ENCODE results near the gene BNIP1. TPM values are rescaled to one million over a fixed set of nuclear protein-coding genes. Genes with fewer than 3 reads are reported as not detected.
A peak's percentile ranks its signal among the peaks of the same experiment; 100 is the strongest.

BNIP1 gene
- total RNA-seq, result 9.1 TPM
- long read RNA-seq, transcript BNIP1-202 (6 exons, 1,184 nt), result major isoform, 6 of 10 reads
- long read RNA-seq, partial matches to known transcripts, result 0 of 10 reads
- long read RNA-seq, other reads (novel, unspliced or antisense), result 1 of 10 reads

DNA sequence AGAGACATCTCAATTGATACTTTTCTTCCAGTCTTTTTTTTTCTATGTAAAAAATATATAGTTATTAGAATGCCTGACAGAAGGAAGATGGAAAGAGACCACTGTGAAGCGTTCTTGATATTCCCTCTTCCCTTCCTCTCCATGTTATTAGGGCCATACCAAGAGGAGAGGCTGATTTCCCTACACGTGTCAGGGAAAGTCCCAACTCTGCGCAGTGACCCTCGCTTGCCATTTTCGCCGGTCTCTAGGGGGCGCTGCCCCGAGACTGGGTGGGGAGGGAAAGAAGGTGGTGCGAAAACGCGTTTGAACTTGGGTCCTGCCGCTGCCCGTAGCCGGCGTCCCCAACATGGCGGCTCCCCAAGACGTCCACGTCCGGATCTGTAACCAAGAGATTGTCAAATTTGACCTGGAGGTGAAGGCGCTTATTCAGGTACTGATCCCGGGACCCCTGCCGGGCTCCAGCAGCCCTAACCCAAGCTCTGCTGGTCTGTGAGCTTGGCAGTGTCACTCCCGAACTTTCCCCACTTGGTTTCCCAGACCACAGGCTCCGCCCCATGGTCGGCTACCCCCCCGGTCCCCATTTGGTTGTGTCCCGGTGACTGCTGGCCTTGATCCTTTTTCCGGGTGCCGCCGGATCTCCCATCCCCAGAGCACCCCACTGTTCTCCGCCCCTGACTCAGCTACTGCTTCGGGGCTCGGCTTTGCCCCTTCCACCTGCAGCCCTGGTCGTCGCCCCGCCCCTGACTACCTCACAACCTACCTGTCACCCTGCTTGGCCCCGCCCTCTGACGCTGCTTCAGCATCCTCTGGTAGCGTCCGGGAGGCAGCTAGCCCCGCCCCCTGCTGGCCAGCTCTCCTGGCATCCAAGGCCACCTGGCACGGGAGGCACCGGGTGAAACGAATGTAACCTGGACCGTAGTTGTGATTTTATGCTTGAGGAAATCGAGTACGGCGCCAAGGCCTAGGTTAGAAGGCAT lies at the start of gene BNIP1:
Gene BNIP1, plus strand, starts transcription at position 332 of the 977 bp plus-strand sequence. Its CDS starts 15 bp downstream, at position 347.
- DNase-seq (peak; percentile 99), ATAC-seq (peak; percentile 97)
- H3K27ac ChIP-seq, result peak within 1 kb of the TSS; percentile 92
- no peaks in the 10 kb centered on the region for H3K9me3 ChIP-seq
- H3K4me3 ChIP-seq, result peak within 1 kb of the TSS; percentile 88
- intact Hi-C loops (cut with DNase I), result no loop called here
- no peaks in the 10 kb centered on the region for H3K27me3 ChIP-seq
- H3K4me1 ChIP-seq, result no peaks in the 10 kb centered on the region
- TF ChIP-seq, protein P1, sequence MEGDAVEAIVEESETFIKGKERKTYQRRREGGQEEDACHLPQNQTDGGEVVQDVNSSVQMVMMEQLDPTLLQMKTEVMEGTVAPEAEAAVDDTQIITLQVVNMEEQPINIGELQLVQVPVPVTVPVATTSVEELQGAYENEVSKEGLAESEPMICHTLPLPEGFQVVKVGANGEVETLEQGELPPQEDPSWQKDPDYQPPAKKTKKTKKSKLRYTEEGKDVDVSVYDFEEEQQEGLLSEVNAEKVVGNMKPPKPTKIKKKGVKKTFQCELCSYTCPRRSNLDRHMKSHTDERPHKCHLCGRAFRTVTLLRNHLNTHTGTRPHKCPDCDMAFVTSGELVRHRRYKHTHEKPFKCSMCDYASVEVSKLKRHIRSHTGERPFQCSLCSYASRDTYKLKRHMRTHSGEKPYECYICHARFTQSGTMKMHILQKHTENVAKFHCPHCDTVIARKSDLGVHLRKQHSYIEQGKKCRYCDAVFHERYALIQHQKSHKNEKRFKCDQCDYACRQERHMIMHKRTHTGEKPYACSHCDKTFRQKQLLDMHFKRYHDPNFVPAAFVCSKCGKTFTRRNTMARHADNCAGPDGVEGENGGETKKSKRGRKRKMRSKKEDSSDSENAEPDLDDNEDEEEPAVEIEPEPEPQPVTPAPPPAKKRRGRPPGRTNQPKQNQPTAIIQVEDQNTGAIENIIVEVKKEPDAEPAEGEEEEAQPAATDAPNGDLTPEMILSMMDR (IDR thresholded peaks at IDR 0.05), result peak; percentile 93
- peaks cover 21% of the 10 kb centered on the region for H3K36me3 ChIP-seq

- DNase-seq (no peak), ATAC-seq (no peak)
- Histone ChIP-seq H3K4me3 (no peak overlapping the region), H3K4me1 (peaks cover 15% of the 10 kb centered on the region), H3K27me3 (no peaks in the 10 kb centered on the region), H3K27ac (no peak overlapping the region), H3K36me3 (no peaks in the 10 kb centered on the region), H3K9me3 (no peaks in the 10 kb centered on the region)
- TF ChIP-seq, protein P1 (IDR thresholded peaks at IDR 0.05), result no peak
- intact Hi-C loops (cut with DNase I), result no loop called here
Measured at GRCh38 chr5:173098787-173099186, 45.5 kb upstream of the BNIP1 start.

DNA sequence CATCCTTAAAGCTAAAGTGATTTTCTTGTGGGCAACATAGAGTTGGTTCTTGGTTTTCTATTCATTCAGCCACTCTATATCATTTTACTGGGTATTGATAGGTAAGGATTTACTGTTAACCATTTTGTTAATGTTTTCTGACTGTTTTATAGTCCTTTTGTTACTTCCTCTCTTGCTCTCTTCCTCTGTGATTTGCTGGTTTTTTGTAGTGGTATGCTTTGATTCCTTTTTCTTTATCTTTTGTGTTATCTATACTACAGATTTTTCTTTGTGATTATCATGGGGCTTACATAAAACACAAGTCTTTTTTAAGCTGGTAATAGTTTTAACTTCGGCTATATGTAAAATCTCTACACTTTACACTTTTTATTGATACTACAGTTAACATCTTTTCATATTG lies 44.9 kb upstream of the BNIP1 start:
- DNase-seq (no peak), ATAC-seq (no peak)
- Histone ChIP-seq H3K9me3 (no peaks in the 10 kb centered on the region), H3K4me1 (peaks cover 9% of the 10 kb centered on the region), H3K4me3 (no peak overlapping the region), H3K36me3 (no peaks in the 10 kb centered on the region), H3K27ac (no peak overlapping the region), H3K27me3 (no peaks in the 10 kb centered on the region)
- TF ChIP-seq, protein P1 (IDR thresholded peaks at IDR 0.05), result no peak
- intact Hi-C loops (cut with DNase I), result no loop called here

DNA sequence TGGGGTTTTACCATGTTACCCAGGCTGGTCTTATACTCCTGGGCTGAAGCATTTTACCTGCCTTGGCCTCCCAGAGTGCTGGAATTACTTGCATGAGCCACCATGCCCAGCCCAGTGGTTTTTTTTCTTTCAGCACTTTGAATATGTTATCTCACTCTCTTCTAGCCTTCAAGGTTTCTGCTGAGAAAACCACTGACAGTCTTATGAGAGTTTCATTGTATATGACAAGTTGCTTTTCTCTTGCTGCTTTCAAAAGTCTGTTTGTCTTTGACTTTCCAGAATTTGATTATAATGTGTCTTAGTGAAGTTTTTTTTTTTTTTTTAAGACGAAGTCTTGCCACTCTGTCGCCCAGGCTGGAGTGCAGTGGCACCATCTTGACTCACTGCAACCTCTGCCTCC lies 43.1 kb upstream of the BNIP1 start:
- Histone ChIP-seq H3K4me1 (peaks cover 4% of the 10 kb centered on the region), H3K27ac (no peak overlapping the region), H3K27me3 (no peaks in the 10 kb centered on the region), H3K4me3 (no peak overlapping the region), H3K36me3 (no peaks in the 10 kb centered on the region), H3K9me3 (no peaks in the 10 kb centered on the region)
- DNase-seq, result no peak
- TF ChIP-seq, protein P1 (IDR thresholded peaks at IDR 0.05), result no peak
- intact Hi-C loops (cut with DNase I), result no loop called here
- ATAC-seq, result no peak

- TF ChIP-seq, protein P1 (IDR thresholded peaks at IDR 0.05), result no peak
- Histone ChIP-seq H3K9me3 (no peaks in the 10 kb centered on the region), H3K4me1 (no peaks in the 10 kb centered on the region), H3K4me3 (no peak overlapping the region), H3K36me3 (peaks cover under 1% of the 10 kb centered on the region), H3K27ac (no peak overlapping the region), H3K27me3 (no peaks in the 10 kb centered on the region)
- DNase-seq (no peak), ATAC-seq (no peak)
- intact Hi-C loops (cut with DNase I), result no loop called here
Measured at GRCh38 chr5:173103411-173103810, 40.9 kb upstream of the BNIP1 start.

Measured in upper lobe of right lung (tissue), 1 donor.